Sigmoid colon (tissue), 3 donors: ENCODE data around the gene DNMT1.

ENCODE experiments used
- CTCF ChIP-seq, 4 experiments: fragments of 450-650 bp in 3 of 4; fragments of 200-600 bp in 1 of 4; IDR thresholded peaks; one replicate each; pipeline ENCODE4 v1.5.1; 2016 to 2019; ENCODE audit warnings: antibody characterized with exemption in 4 of 4, mild to moderate bottlenecking in 3 of 4, moderate library complexity in 2 of 4
- POLR2A ChIP-seq, 2 donors: fragments of 450-650 bp; IDR thresholded peaks; one replicate each; pipeline ENCODE4 v1.6.1; 2016; ENCODE audit warnings: antibody characterized with exemption in 2 of 2, mild to moderate bottlenecking in 2 of 2, moderate library complexity in 2 of 2

DNA sequence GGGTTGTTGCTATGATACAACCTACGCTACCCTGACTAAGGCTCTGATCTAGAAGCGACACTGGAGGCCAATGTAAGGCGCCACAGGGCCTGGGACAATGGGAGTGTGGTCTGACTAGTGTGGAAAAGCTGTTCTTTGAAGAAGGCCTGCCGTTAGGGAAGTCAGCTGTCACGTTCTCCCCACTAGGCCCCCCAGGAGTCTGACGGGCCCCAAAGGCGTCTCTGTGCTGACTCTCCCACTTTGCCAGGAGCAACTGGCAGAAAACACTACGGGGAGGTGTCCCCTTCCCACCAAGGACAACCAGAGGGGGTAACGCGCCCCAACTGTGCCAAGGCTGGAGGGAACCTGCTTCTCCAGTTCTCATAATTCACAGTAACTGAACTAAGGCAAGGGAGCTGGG lies 49.7 kb downstream of the DNMT1 start:
- no peak for TF ChIP-seq CTCF (IDR thresholded peaks at IDR 0.05)
- TF ChIP-seq POLR2A (IDR thresholded peaks at IDR 0.05): no peak
